Measurements from ENCODE around the gene JSRP1.

- TF ChIP-seq YY1 (IDR thresholded peaks at IDR 0.05; ENCODE audit: insufficient read depth, insufficient read length) (no peak), SUZ12 (IDR thresholded peaks at IDR 0.05; ENCODE audit: extremely low read depth, insufficient read depth, insufficient read length) (no peak)
Observed at GRCh38 chr19:2253106-2254063, 2.8 kb downstream of the JSRP1 start.
